Measurements from ENCODE around the gene RANGAP1.

GRCh38 chr22:41286639-41287091, 678 bp upstream of the RANGAP1 start:
- no peak for TF ChIP-seq CTCF (IDR thresholded peaks at IDR 0.05)
- no peak for TF ChIP-seq EP300 (IDR thresholded peaks at IDR 0.05; ENCODE audit: low read depth)

Measured in transverse colon (tissue), 3 donors.